HepG2 (cell line): Measurements from ENCODE around the gene NUDT22. TPM values are rescaled to one million over a fixed set of nuclear protein-coding genes. Genes with fewer than 3 reads are reported as not detected.

Experiments
- CBX2 ChIP-seq, 2 experiments: fragments of 200-600 bp in 1 of 2; sonication (generic); formaldehyde crosslinking in 1 of 2; IDR thresholded peaks; 2 replicates each; pipeline versions ENCODE4 v1.7.0 to v1.8.1; 2018 to 2022; ENCODE audit warnings: low read depth in 2 of 2, low read length in 1 of 2, mild to moderate bottlenecking in 1 of 2, missing genetic modification reagents in 1 of 2
- GMEB2 ChIP-seq: IDR thresholded peaks from 2 replicates; pipeline ENCODE4 v1.6.1; 2016; ENCODE audit warnings: missing biosample characterization, missing genetic modification reagents, low read depth
- KAT2B ChIP-seq: fragments of 150-350 bp; IDR thresholded peaks from 2 replicates; pipeline ENCODE4 v1.6.1; 2014; ENCODE audit warnings: low read depth, low read length, borderline replicate concordance
- MIXL1 ChIP-seq: IDR thresholded peaks from 2 replicates; pipeline ENCODE4 v1.6.1; 2016
- NPAS2 ChIP-seq: sonication (generic); formaldehyde crosslinking; IDR thresholded peaks from 2 replicates; pipeline ENCODE4 v1.8.0; 2022; ENCODE audit warnings: mild to moderate bottlenecking, missing genetic modification reagents, borderline replicate concordance
- PHF20 ChIP-seq: sonication (generic); formaldehyde crosslinking; IDR thresholded peaks from 2 replicates; pipeline ENCODE4 v1.5.0; 2020; ENCODE audit warnings: mild to moderate bottlenecking, missing genetic modification reagents
- RARA ChIP-seq: IDR thresholded peaks from 2 replicates; pipeline ENCODE4 v1.6.1; 2016; ENCODE audit warnings: missing genetic modification reagents, missing compliant biosample characterization
- SALL1 ChIP-seq: sonication (generic); formaldehyde crosslinking; IDR thresholded peaks from 2 replicates; pipeline ENCODE4 v1.8.0; 2022; ENCODE audit warnings: mild to moderate bottlenecking, missing genetic modification reagents
- TCF7L2 ChIP-seq: IDR thresholded peaks from 2 replicates; pipeline ENCODE4 v1.6.1; 2011; ENCODE audit warnings: mild to moderate bottlenecking, low read depth, low read length, moderate library complexity
- ZBTB2 ChIP-seq: sonication (generic); formaldehyde crosslinking; IDR thresholded peaks from 2 replicates; pipeline ENCODE4 v1.8.0; 2022; ENCODE audit warnings: low read depth, missing genetic modification reagents
- ZBTB49 ChIP-seq: sonication (generic); formaldehyde crosslinking; IDR thresholded peaks from 2 replicates; pipeline ENCODE4 v1.4.0; 2020; ENCODE audit warnings: missing genetic modification reagents, borderline replicate concordance
- ZFP91 ChIP-seq: sonication (generic); formaldehyde crosslinking; IDR thresholded peaks from 2 replicates; pipeline ENCODE4 v1.9.0; 2022; ENCODE audit warnings: missing genetic modification reagents, mild to moderate bottlenecking, borderline replicate concordance
- ZNF274 ChIP-seq: sonication (generic); formaldehyde crosslinking; IDR thresholded peaks from 2 replicates; pipeline ENCODE4 v1.5.1; 2020; ENCODE audit warnings: mild to moderate bottlenecking, missing genetic modification reagents
- ZNF543 ChIP-seq: sonication (generic); formaldehyde crosslinking; IDR thresholded peaks from 2 replicates; pipeline ENCODE4 v1.4.0; 2020; ENCODE audit warnings: mild to moderate bottlenecking, missing genetic modification reagents
- ZNF577 ChIP-seq: sonication (generic); formaldehyde crosslinking; IDR thresholded peaks from 2 replicates; pipeline ENCODE4 v1.4.0; 2020; ENCODE audit warnings: mild to moderate bottlenecking, low read depth, missing genetic modification reagents, borderline replicate concordance
- ZNF773 ChIP-seq: sonication (generic); formaldehyde crosslinking; IDR thresholded peaks from 2 replicates; pipeline ENCODE4 v1.4.0; 2020; ENCODE audit warnings: missing genetic modification reagents, borderline replicate concordance
- ZSCAN21 ChIP-seq: sonication (generic); formaldehyde crosslinking; IDR thresholded peaks from 2 replicates; pipeline ENCODE4 v1.8.0; 2022; ENCODE audit warnings: mild to moderate bottlenecking, missing genetic modification reagents, moderate library complexity, borderline replicate concordance
- polyA plus RNA-seq, 8 experiments: library from polyadenylated mRNA; depleted of rRNA in 3 of 8; stranded (reverse) in 7 of 8; unstranded in 1 of 8; fragments of >200 nt; fragmentation: Illumina TruSeq in 4 of 8; extraction: Trizol in 4 of 8; gene quantifications; 2 replicates each; pipeline versions ENCODE4 v1.2.1 to v1.2.3, GENCODE V29; 2011 to 2016; ENCODE audit warnings: low read depth in 4 of 8, missing spikeins in 1 of 8, mixed read lengths in 1 of 8; ENCODE audit not compliant: insufficient read depth in 1 of 8
- total RNA-seq, 5 experiments: library from RNA; depleted of rRNA; stranded (reverse); fragments of >200 nt; fragmentation: Illumina TruSeq; extraction: Trizol; gene quantifications; 2 replicates each; pipeline ENCODE4 v1.2.3, GENCODE V29; 2016; ENCODE audit warnings: low read depth in 1 of 5
- TF ChIP-seq, protein P1 (sequence below): sonication (generic); formaldehyde crosslinking; IDR thresholded peaks from 2 replicates; pipeline ENCODE4 v1.4.0; 2020; ENCODE audit warnings: mild to moderate bottlenecking, missing genetic modification reagents
- TF ChIP-seq, protein P2 (sequence below): sonication (generic); formaldehyde crosslinking; IDR thresholded peaks from 2 replicates; pipeline ENCODE4 v1.4.0; 2020; ENCODE audit warnings: missing genetic modification reagents
- TF ChIP-seq, protein P3 (sequence below): sonication (generic); formaldehyde crosslinking; IDR thresholded peaks from 2 replicates; pipeline ENCODE4 v1.4.0; 2020; ENCODE audit warnings: missing genetic modification reagents

NUDT22 gene
- total and polyA plus RNA-seq, 2 of the 13 experiments (the other 11 are each of a cell fraction or from before 2014, with no cell fraction given), result 33.5 to 39.8 TPM

GRCh38 chr11:64245401-64245796, 19.3 kb downstream of the NUDT22 start (continued):
- no peak for TF ChIP-seq ZFP91 (CRISPR knock-in tag)
- 0 out of 2 replicates have a peak, but pooled peaks have one; percentile 2 for TF ChIP-seq ZNF773 (CRISPR knock-in tag)
- no peak for TF ChIP-seq PHF20
- TF ChIP-seq RARA, result no peak
- no peak for TF ChIP-seq ZNF543 (CRISPR knock-in tag)
- no peak for TF ChIP-seq NPAS2 (CRISPR knock-in tag)
- TF ChIP-seq, protein P1, sequence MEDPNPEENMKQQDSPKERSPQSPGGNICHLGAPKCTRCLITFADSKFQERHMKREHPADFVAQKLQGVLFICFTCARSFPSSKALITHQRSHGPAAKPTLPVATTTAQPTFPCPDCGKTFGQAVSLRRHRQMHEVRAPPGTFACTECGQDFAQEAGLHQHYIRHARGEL (CRISPR knock-in tag), result no peak
- TF ChIP-seq ZBTB49, result no peak
- TF ChIP-seq, protein P2, sequence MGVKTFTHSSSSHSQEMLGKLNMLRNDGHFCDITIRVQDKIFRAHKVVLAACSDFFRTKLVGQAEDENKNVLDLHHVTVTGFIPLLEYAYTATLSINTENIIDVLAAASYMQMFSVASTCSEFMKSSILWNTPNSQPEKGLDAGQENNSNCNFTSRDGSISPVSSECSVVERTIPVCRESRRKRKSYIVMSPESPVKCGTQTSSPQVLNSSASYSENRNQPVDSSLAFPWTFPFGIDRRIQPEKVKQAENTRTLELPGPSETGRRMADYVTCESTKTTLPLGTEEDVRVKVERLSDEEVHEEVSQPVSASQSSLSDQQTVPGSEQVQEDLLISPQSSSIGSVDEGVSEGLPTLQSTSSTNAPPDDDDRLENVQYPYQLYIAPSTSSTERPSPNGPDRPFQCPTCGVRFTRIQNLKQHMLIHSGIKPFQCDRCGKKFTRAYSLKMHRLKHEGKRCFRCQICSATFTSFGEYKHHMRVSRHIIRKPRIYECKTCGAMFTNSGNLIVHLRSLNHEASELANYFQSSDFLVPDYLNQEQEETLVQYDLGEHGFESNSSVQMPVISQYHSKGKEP, result no peak
- TF ChIP-seq ZSCAN21 (CRISPR knock-in tag), result no peak
- 0 out of 2 replicates have a peak, but pooled peaks have one; percentile 23 for TF ChIP-seq ZBTB2 (CRISPR knock-in tag)
- no peak for TF ChIP-seq KAT2B
- no peak for TF ChIP-seq ZNF577 (CRISPR knock-in tag)
- no peak for TF ChIP-seq MIXL1 (CRISPR knock-in tag)
- TF ChIP-seq ZNF274, result no peak
- TF ChIP-seq TCF7L2, result no peak
- no peak for TF ChIP-seq CBX2 (IDR thresholded peaks at IDR 0.05; ENCODE audit: low read depth, low read length)
- TF ChIP-seq CBX2 (CRISPR knock-in tag; IDR thresholded peaks at IDR 0.05; ENCODE audit: low read depth), result no peak
- TF ChIP-seq GMEB2, result no peak
- TF ChIP-seq, protein P3, sequence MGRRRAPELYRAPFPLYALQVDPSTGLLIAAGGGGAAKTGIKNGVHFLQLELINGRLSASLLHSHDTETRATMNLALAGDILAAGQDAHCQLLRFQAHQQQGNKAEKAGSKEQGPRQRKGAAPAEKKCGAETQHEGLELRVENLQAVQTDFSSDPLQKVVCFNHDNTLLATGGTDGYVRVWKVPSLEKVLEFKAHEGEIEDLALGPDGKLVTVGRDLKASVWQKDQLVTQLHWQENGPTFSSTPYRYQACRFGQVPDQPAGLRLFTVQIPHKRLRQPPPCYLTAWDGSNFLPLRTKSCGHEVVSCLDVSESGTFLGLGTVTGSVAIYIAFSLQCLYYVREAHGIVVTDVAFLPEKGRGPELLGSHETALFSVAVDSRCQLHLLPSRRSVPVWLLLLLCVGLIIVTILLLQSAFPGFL, result no peak
- TF ChIP-seq SALL1 (CRISPR knock-in tag), result no peak
